Pons (tissue), 1 donor: ENCODE data around the gene SLC7A11.

Experiments used
- DNase-seq: peaks from one replicate; pipeline ENCODE4 v3.0.0-alpha.2; 2016; ENCODE audit warnings: low spot score

Gene SLC7A11

DNA sequence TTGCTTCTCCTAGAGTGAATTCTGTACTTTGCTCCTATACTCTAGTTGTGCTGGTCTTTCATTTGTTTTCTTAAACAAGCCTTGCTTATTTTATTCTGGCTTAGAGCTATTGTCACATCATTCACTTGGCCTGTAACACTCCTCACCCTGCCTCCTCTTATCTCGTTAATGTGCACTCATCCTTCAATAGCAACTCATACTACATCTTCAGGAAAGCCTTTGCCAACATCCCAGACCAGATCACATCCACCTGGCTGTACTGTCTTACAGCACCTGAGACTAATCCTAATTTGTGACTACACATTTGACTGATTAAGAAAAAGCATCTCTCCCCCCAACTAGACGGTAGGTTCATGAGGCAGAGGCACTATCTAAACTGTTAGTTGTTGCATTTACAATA, 80.8 kb downstream of the SLC7A11 start:
- DNase-seq, result no peak

DNA sequence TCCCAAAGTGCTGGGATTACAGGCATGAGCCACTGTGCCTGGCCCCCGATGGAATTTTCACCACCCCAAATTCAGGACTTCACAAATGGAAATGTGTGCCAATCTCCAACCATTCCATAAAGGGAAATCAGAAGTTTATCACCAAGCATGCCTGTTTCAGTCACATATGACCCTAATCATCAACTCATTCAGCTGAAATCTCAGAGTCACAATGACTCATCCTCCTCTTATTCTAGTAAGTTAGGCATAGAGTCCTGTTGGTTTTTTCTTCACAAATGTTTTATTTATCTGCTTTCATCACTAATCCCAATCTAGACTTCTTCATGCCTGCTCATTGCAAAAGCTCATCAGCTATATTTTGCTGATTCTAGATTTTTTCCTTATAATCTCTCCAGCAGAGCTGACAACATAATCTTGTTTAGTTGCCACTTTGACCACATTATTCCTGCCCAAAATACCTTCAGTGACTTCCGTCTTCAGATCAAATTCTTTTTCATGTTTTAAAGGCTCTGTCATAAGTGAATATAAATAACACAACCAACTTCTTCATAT, 83.3 kb downstream of the SLC7A11 start:
- DNase-seq, result no peak

DNA sequence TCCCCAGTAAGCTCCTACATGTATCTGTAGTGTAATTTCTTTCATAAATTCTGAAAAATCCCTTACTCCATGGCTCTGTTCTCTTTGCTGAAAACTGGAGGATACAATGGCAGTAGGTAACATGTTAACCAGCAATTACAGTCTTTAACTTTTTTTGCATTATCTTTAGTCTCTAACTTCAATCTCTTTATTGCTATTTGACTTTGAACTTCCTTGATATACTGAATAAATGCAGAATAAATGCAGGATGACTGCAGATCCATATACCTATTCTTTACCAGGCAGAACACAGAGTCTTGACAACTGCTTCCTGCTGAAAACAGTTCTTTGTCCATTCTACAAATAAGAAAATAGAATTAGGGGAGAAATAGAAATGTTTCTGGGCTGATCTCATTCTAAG, 101.3 kb downstream of the SLC7A11 start:
- DNase-seq, result no peak

DNA sequence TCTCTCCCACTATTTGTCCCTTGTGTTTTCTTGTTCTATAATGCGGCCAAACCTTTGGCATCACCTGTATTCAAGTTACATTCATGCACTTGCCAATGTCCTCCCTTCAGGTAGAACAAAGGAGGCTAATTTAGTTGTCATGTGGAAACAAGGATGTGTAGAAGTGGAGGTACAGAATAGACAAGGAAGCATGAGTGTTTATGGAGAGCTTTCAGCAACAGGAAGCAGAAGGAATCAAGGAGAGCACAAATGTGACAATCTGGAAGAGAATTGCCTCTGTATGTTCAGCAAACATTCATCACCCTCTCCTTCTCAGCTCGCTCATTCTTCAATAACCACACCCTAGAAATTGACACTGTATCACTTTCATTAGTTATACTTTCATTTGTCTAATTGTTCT, 103.4 kb downstream of the SLC7A11 start:
- no peak for DNase-seq

DNA sequence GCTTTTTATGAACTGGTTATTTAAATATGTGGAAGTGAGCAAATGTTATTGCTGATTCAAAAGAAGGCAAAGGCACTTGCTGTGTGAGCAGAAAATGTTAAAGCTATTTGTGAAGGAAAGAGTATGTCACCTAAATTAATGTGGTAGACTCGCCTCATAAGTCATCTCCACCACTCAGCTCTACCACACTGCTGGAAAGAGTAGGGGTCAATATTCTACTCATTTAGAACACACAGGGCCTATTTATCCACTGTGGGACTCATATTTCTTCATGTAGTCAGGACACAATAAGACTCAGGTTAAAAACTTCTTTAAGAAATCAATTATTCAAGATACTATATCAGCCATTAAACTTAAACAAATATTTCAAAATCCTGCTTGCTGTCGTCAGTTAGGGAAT, 106.5 kb downstream of the SLC7A11 start:
- no peak for DNase-seq

DNA sequence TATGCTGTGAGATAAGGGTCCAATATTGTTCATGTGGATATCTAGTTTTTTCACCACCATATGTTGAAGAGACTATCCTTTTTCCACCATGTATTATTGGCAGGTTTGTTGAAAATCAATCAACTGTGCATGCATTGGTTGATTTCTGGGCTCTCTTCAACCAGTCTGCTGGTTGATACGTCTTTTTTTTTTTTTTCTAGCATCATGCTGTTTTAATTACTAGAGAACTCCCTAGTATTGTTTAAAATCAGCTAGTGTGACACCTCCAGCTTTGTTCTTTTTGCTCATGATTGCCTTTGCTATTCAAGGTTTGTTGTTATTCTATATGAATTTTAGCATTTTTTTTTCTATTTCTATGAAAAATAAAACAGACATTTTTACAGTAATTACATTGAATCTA, 123.9 kb downstream of the SLC7A11 start:
- no peak for DNase-seq

DNA sequence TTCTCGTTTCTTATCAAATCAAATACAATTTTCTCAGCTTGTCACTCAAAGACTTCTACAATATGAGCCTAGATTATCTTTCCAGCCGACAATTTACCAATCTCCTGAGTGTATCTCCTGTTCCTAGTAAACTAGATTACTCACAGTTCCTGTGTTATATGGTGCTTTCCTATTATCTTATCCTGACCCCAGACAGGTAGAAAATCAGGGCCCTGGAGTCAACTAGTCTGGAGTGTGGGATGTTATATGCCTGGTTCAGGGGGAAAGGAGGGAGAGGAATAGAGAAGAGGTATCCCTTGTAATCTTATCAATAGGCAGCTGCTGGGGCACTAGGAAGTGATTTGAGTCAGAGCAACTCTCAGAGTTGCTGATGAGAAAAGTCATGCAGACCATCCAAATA, 127.1 kb downstream of the SLC7A11 start:
- DNase-seq, result no peak

DNA sequence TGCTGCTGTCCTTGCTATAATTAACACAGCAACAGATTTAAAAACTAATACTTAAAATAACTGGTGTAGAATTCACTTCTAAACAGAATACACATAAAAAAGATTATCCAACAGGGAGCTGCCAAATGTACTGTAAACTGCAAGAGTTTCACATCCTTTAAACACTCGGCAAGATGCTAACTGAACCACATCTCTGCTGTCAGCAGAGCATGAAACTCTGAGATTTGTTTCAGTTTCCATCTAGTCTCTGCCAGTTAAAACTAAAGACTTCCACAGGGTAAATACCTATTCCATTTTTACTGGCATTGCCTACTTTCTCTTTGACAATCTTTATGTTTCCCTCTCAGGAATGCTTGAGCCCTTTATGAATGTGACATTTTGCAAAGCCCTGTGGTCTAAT, 127.7 kb downstream of the SLC7A11 start:
- no peak for DNase-seq
